Measurements from ENCODE around the gene IFRD2.
"Not testable (repeated sequence)": the region's sequence is repeated elsewhere in the genome, so short reads cannot be mapped to it uniquely, and the experiment has no call there.

IFRD2 gene

GRCh38 chr3:50317300-50317699 is 25.1 kb upstream of the IFRD2 start:
- 90% methylated on average over 4 of the region's 6 CpGs for WGBS (ENCODE audit: insufficient coverage)
- ChIA-PET POLR2A (no interaction called here), CTCF (interaction anchor here (6.7 to 11.6 kb wide), 2 partner anchors 11 to 19 kb away, joined by 46 to 105 read pairs; partner anchors contain the start of genes HYAL1, HYAL3 and NAA80)
- H3K4me1 ChIP-seq (ENCODE audit: control extremely low read depth in 1 of 4, control insufficient read depth in 4 of 4, insufficient read depth in 4 of 4, low read length in 3 of 4), result peaks cover 2 to 50% (median 40%) of the 10 kb centered on the region in 4 experiments
- no peak for DNase-seq
- peak overlapping the region in 1 of 2 experiments; percentile 25 for H3K27ac ChIP-seq (ENCODE audit: insufficient read depth in 1 of 2, low read depth in 1 of 2, low read length in 2 of 2, poor library complexity in 1 of 2, severe bottlenecking in 2 of 2)
- peaks cover 0 to 37% (median 10%) of the 10 kb centered on the region in 4 experiments for H3K36me3 ChIP-seq (ENCODE audit: control insufficient read depth in 4 of 4, insufficient read depth in 4 of 4, low read length in 3 of 4)
- no peaks in the 10 kb centered on the region for H3K27me3 ChIP-seq (replicated peaks in 2 of 5; ENCODE audit: control insufficient read depth in 4 of 5, insufficient read depth in 5 of 5, low read length in 4 of 5)
- no peak overlapping the region for H3K4me3 ChIP-seq (ENCODE audit: control insufficient read depth in 1 of 7, extremely low read depth in 1 of 7, insufficient read depth in 4 of 7, low read depth in 2 of 7, low read length in 6 of 7)
- H3K9me3 ChIP-seq (ENCODE audit: control extremely low read depth in 1 of 5, control insufficient read depth in 4 of 5, insufficient read depth in 2 of 5, low read depth in 1 of 5, low read length in 4 of 5), result no peaks in the 10 kb centered on the region

GRCh38 chr3:50316657-50317242 is 24.5 kb upstream of the IFRD2 start:
- no peak for DNase-seq
- Histone ChIP-seq H3K36me3 (ENCODE audit: control insufficient read depth in 4 of 4, insufficient read depth in 4 of 4, low read length in 3 of 4) (peaks cover 0 to 37% (median 10%) of the 10 kb centered on the region in 4 experiments), H3K4me3 (ENCODE audit: control insufficient read depth in 1 of 7, extremely low read depth in 1 of 7, insufficient read depth in 4 of 7, low read depth in 2 of 7, low read length in 6 of 7) (no peak overlapping the region), H3K27me3 (replicated peaks in 2 of 5; ENCODE audit: control insufficient read depth in 4 of 5, insufficient read depth in 5 of 5, low read length in 4 of 5) (no peaks in the 10 kb centered on the region), H3K9me3 (ENCODE audit: control extremely low read depth in 1 of 5, control insufficient read depth in 4 of 5, insufficient read depth in 2 of 5, low read depth in 1 of 5, low read length in 4 of 5) (no peaks in the 10 kb centered on the region), H3K4me1 (ENCODE audit: control extremely low read depth in 1 of 4, control insufficient read depth in 4 of 4, insufficient read depth in 4 of 4, low read length in 3 of 4) (peaks cover 2 to 44% (median 34%) of the 10 kb centered on the region in 4 experiments), H3K27ac (ENCODE audit: insufficient read depth in 1 of 2, low read depth in 1 of 2, low read length in 2 of 2, poor library complexity in 1 of 2, severe bottlenecking in 2 of 2) (no peak overlapping the region)
- WGBS (ENCODE audit: insufficient coverage), result 88% methylated on average over 7 of the region's 9 CpGs
- CTCF ChIA-PET, result interaction anchor here (6.7 to 11.6 kb wide), 2 partner anchors 11 to 18 kb away, joined by 46 to 105 read pairs; partner anchors contain the start of genes HYAL1, HYAL3 and NAA80
- POLR2A ChIA-PET, result no interaction called here

GRCh38 chr3:50314816-50315215 is 22.6 kb upstream of the IFRD2 start:
- H3K36me3 ChIP-seq (ENCODE audit: control insufficient read depth in 4 of 4, insufficient read depth in 4 of 4, low read length in 3 of 4), result peaks cover 0 to 37% (median 10%) of the 10 kb centered on the region in 4 experiments
- H3K4me3 ChIP-seq (ENCODE audit: control insufficient read depth in 1 of 7, extremely low read depth in 1 of 7, insufficient read depth in 4 of 7, low read depth in 2 of 7, low read length in 6 of 7), result no peak overlapping the region
- no peak overlapping the region for H3K27ac ChIP-seq (ENCODE audit: insufficient read depth in 1 of 2, low read depth in 1 of 2, low read length in 2 of 2, poor library complexity in 1 of 2, severe bottlenecking in 2 of 2)
- ChIA-PET POLR2A (interaction anchor here (1.0 kb wide), 1 partner anchor 15 kb away, joined by 3 read pairs; no protein-coding TSS in a partner anchor), CTCF (interaction anchor here (0.6 to 11.6 kb wide), 7 partner anchors 9 to 169 kb away, joined by 3 to 105 read pairs (median 5); partner anchors contain the start of genes HYAL1 and TUSC2)
- H3K4me1 ChIP-seq (ENCODE audit: control extremely low read depth in 1 of 4, control insufficient read depth in 4 of 4, insufficient read depth in 4 of 4, low read length in 3 of 4), result peaks cover 2 to 25% (median 22%) of the 10 kb centered on the region in 4 experiments
- no peak for DNase-seq
- H3K9me3 ChIP-seq (ENCODE audit: control extremely low read depth in 1 of 5, control insufficient read depth in 4 of 5, insufficient read depth in 2 of 5, low read depth in 1 of 5, low read length in 4 of 5), result no peaks in the 10 kb centered on the region
- 90% methylated on average over 2 of the region's 4 CpGs for WGBS (ENCODE audit: insufficient coverage)
- no peaks in the 10 kb centered on the region for H3K27me3 ChIP-seq (replicated peaks in 2 of 5; ENCODE audit: control insufficient read depth in 4 of 5, insufficient read depth in 5 of 5, low read length in 4 of 5)

GRCh38 chr3:50314342-50314741 is 22.1 kb upstream of the IFRD2 start:
- WGBS (ENCODE audit: insufficient coverage), result 96% methylated on average over 3 of the region's 3 CpGs
- CTCF ChIA-PET, result interaction anchor here (1.3 to 11.6 kb wide), 5 partner anchors 8 to 40 kb away, joined by 3 to 105 read pairs (median 8); partner anchors contain the start of genes HYAL1 and TUSC2
- H3K27me3 ChIP-seq (replicated peaks in 2 of 5; ENCODE audit: control insufficient read depth in 4 of 5, insufficient read depth in 5 of 5, low read length in 4 of 5), result no peaks in the 10 kb centered on the region
- H3K9me3 ChIP-seq (ENCODE audit: control extremely low read depth in 1 of 5, control insufficient read depth in 4 of 5, insufficient read depth in 2 of 5, low read depth in 1 of 5, low read length in 4 of 5), result no peaks in the 10 kb centered on the region
- H3K27ac ChIP-seq (ENCODE audit: insufficient read depth in 1 of 2, low read depth in 1 of 2, low read length in 2 of 2, poor library complexity in 1 of 2, severe bottlenecking in 2 of 2), result no peak overlapping the region
- no peak overlapping the region for H3K4me3 ChIP-seq (ENCODE audit: control insufficient read depth in 1 of 7, extremely low read depth in 1 of 7, insufficient read depth in 4 of 7, low read depth in 2 of 7, low read length in 6 of 7)
- DNase-seq, result no peak
- H3K36me3 ChIP-seq (ENCODE audit: control insufficient read depth in 4 of 4, insufficient read depth in 4 of 4, low read length in 3 of 4), result peaks cover 0 to 33% (median 10%) of the 10 kb centered on the region in 4 experiments
- POLR2A ChIA-PET, result no interaction called here
- peaks cover 2 to 20% (median 18%) of the 10 kb centered on the region in 4 experiments for H3K4me1 ChIP-seq (ENCODE audit: control extremely low read depth in 1 of 4, control insufficient read depth in 4 of 4, insufficient read depth in 4 of 4, low read length in 3 of 4)

- H3K4me3 ChIP-seq (ENCODE audit: control insufficient read depth in 1 of 7, extremely low read depth in 1 of 7, insufficient read depth in 4 of 7, low read depth in 2 of 7, low read length in 6 of 7); H3K4me1 ChIP-seq (ENCODE audit: control extremely low read depth in 1 of 4, control insufficient read depth in 4 of 4, insufficient read depth in 4 of 4, low read length in 3 of 4); DNase-seq; H3K27ac ChIP-seq (ENCODE audit: insufficient read depth in 1 of 2, low read depth in 1 of 2, low read length in 2 of 2, poor library complexity in 1 of 2, severe bottlenecking in 2 of 2); CTCF ChIA-PET; POLR2A ChIA-PET; H3K9me3 ChIP-seq (ENCODE audit: control extremely low read depth in 1 of 5, control insufficient read depth in 4 of 5, insufficient read depth in 2 of 5, low read depth in 1 of 5, low read length in 4 of 5); H3K27me3 ChIP-seq (replicated peaks in 2 of 5; ENCODE audit: control insufficient read depth in 4 of 5, insufficient read depth in 5 of 5, low read length in 4 of 5): not testable (repeated sequence)
- WGBS (ENCODE audit: insufficient coverage), result 98% methylated on average over 6 of the region's 32 CpGs
- H3K36me3 ChIP-seq (ENCODE audit: control insufficient read depth in 4 of 4, insufficient read depth in 4 of 4, low read length in 3 of 4), result peaks cover 0 to 11% (median 5%) of the 10 kb centered on the region in 4 experiments
Measured at GRCh38 chr3:50312041-50312440, 19.8 kb upstream of the IFRD2 start.

GRCh38 chr3:50304601-50305000 is 12.4 kb upstream of the IFRD2 start:
- peaks cover 0 to under 1% (median 0%) of the 10 kb centered on the region in 4 experiments for H3K36me3 ChIP-seq (ENCODE audit: control insufficient read depth in 4 of 4, insufficient read depth in 4 of 4, low read length in 3 of 4)
- ChIA-PET POLR2A (no interaction called here), CTCF (interaction anchor here (1.0 to 9.6 kb wide), 3 partner anchors 15 to 23 kb away, joined by 4 to 105 read pairs (median 6); partner anchors contain the start of gene HYAL2)
- H3K27me3 ChIP-seq (replicated peaks in 2 of 5; ENCODE audit: control insufficient read depth in 4 of 5, insufficient read depth in 5 of 5, low read length in 4 of 5), result no peaks in the 10 kb centered on the region
- no peak overlapping the region for H3K27ac ChIP-seq (ENCODE audit: insufficient read depth in 1 of 2, low read depth in 1 of 2, low read length in 2 of 2, poor library complexity in 1 of 2, severe bottlenecking in 2 of 2)
- no peak overlapping the region for H3K4me3 ChIP-seq (ENCODE audit: control insufficient read depth in 1 of 7, extremely low read depth in 1 of 7, insufficient read depth in 4 of 7, low read depth in 2 of 7, low read length in 6 of 7)
- H3K9me3 ChIP-seq (ENCODE audit: control extremely low read depth in 1 of 5, control insufficient read depth in 4 of 5, insufficient read depth in 2 of 5, low read depth in 1 of 5, low read length in 4 of 5), result peaks cover 0 to 5% (median 2%) of the 10 kb centered on the region in 5 experiments
- no peak for DNase-seq
- H3K4me1 ChIP-seq (ENCODE audit: control extremely low read depth in 1 of 4, control insufficient read depth in 4 of 4, insufficient read depth in 4 of 4, low read length in 3 of 4), result peaks cover 5 to 11% (median 10%) of the 10 kb centered on the region in 4 experiments

All from common myeloid progenitor, CD34-positive (primary cell).